SK-N-MC (cell line): ENCODE results near the gene TOR3A.

Source experiments
- DNase-seq: peaks from one replicate; pipeline ENCODE4 v3.0.0-alpha.2; 2011; ENCODE audit warnings: low read depth, low spot score
- H3K27ac ChIP-seq: fragments of 200-600 bp; sonication (generic); 2 replicates; pipeline ENCODE4 v1.5.1; 2016; ENCODE audit warnings: mixed run types
- H3K36me3 ChIP-seq: fragments of 200-600 bp; sonication (generic); 2 replicates; pipeline ENCODE4 v1.6.1; 2017; ENCODE audit warnings: antibody characterized with exemption, low read length, mixed read lengths; ENCODE audit not compliant: insufficient read depth
- H3K4me3 ChIP-seq: fragments of 200-600 bp; sonication (generic); 2 replicates; pipeline ENCODE4 v1.5.1; 2016
- H3K9ac ChIP-seq: fragments of 200-600 bp; sonication (generic); 2 replicates; pipeline ENCODE4 v1.8.0; 2017; ENCODE audit warnings: mixed run types, mixed read lengths; ENCODE audit not compliant: insufficient read length
- H3K9me3 ChIP-seq: fragments of 200-600 bp; sonication (generic); 2 replicates; pipeline ENCODE4 v1.6.1; 2017; ENCODE audit warnings: low read depth, mild to moderate bottlenecking, antibody characterized with exemption, low read length, moderate library complexity, mixed read lengths
- EZH2 ChIP-seq: fragments of 200-600 bp; sonication (generic); IDR thresholded peaks from one replicate; pipeline ENCODE4 v1.6.1; 2017; ENCODE audit warnings: antibody characterized with exemption
- FOXP2 ChIP-seq: optimal IDR thresholded peaks from 2 replicates; pipeline ENCODE3; 2011; ENCODE audit warnings: mild to moderate bottlenecking, moderate library complexity; ENCODE audit not compliant: insufficient read depth; ENCODE audit errors: extremely low read length, control extremely low read depth
- POLR2AphosphoS5 ChIP-seq: IDR thresholded peaks from 2 replicates; pipeline ENCODE4 v1.6.1; 2012; ENCODE audit warnings: mild to moderate bottlenecking, low read depth, low read length, borderline replicate concordance

TOR3A gene

GRCh38 chr1:179043266-179043665 is 38.6 kb upstream of the TOR3A start:
- Histone ChIP-seq H3K4me3 (no peak overlapping the region), H3K9me3 (no peaks in the 10 kb centered on the region), H3K36me3 (no peaks in the 10 kb centered on the region), H3K9ac (no peak overlapping the region), H3K27ac (no peak overlapping the region)
- DNase-seq = no peak
- no peak for TF ChIP-seq POLR2AphosphoS5
- no peak for TF ChIP-seq EZH2
- TF ChIP-seq FOXP2 = no peak

DNA sequence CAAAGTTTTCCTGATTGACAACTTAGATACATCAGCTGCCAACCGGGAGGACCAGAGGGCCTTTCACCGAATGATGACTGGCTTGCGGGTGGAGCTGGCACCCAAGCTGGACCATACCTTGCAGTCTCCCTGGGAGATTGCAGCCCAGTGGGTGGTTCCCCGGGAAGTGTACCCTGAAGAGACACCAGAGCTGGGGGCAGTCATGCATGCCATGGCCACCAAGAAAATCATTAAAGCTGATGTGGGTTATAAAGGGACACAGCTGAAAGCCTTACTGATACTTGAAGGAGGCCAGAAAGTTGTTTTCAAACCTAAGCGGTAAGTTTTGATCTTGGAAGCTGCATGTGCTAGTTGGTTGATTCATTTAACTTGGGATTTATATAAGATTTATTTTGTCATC is 38.0 kb upstream of the TOR3A start:
- no peak overlapping the region for H3K9ac ChIP-seq
- no peak for DNase-seq
- TF ChIP-seq FOXP2 = no peak
- no peaks in the 10 kb centered on the region for H3K36me3 ChIP-seq
- no peak overlapping the region for H3K27ac ChIP-seq
- no peaks in the 10 kb centered on the region for H3K9me3 ChIP-seq
- no peak overlapping the region for H3K4me3 ChIP-seq

- Histone ChIP-seq H3K27ac (no peak overlapping the region), H3K9ac (no peak overlapping the region), H3K9me3 (no peaks in the 10 kb centered on the region), H3K36me3 (no peaks in the 10 kb centered on the region), H3K4me3 (no peak overlapping the region)
- no peak for DNase-seq
- TF ChIP-seq EZH2 (no peak), POLR2AphosphoS5 (no peak), FOXP2 (no peak)
Measured at GRCh38 chr1:179046808-179047635, 34.8 kb upstream of the TOR3A start.

GRCh38 chr1:179047636-179047997 is 34.3 kb upstream of the TOR3A start:
- no peak for TF ChIP-seq FOXP2
- TF ChIP-seq EZH2 = no peak
- no peak for TF ChIP-seq POLR2AphosphoS5
- Histone ChIP-seq H3K9ac (no peak overlapping the region), H3K9me3 (no peaks in the 10 kb centered on the region), H3K4me3 (no peak overlapping the region), H3K27ac (no peak overlapping the region), H3K36me3 (no peaks in the 10 kb centered on the region)
- no peak for DNase-seq

DNA sequence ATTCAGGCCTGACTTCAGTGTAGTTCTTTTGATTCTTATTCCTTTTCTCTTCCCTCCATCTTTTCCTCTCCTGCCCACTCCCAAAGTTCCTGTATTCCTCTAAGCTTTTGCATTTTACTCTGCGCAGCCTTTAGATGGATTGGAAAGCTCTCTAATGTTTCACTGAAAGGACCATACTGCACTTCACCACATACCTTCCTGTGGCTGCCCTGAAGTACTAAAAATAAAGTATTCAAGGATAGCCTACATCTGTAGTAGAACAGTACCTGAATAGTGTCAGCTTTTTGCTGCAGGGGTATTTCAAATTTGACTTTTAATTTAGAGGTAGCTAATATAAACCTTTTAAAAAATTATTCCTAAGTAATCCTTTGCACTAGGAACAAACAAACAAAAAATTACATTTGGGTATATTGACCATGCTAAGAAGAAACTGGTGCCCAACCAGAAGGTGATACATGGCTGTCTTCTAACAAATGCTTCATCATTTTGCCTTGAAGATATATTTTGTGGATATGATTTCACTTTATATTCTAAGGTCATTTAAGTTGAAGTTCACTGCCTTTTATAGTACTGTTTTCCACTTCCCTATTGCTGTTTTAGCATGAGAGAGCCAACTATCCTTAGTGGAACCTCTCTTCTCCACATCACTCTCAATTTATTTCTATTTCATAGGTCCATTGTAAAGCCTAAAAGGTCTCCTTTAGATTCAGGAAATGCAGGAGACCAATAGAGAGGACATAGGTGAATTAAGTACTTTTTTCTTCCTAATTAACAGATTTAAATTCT is 33.3 kb upstream of the TOR3A start:
- no peaks in the 10 kb centered on the region for H3K36me3 ChIP-seq
- no peaks in the 10 kb centered on the region for H3K9me3 ChIP-seq
- DNase-seq = no peak
- no peak overlapping the region for H3K4me3 ChIP-seq
- TF ChIP-seq POLR2AphosphoS5 (no peak), FOXP2 (no peak), EZH2 (no peak)
- H3K27ac ChIP-seq = no peak overlapping the region
- H3K9ac ChIP-seq = no peak overlapping the region

GRCh38 chr1:179052776-179053175 is 29.1 kb upstream of the TOR3A start:
- H3K9me3 ChIP-seq = no peaks in the 10 kb centered on the region
- H3K4me3 ChIP-seq = no peak overlapping the region
- H3K27ac ChIP-seq = no peak overlapping the region
- TF ChIP-seq POLR2AphosphoS5 (no peak), FOXP2 (no peak), EZH2 (no peak)
- no peak overlapping the region for H3K9ac ChIP-seq
- H3K36me3 ChIP-seq = peaks cover 24% of the 10 kb centered on the region
- no peak for DNase-seq

DNA sequence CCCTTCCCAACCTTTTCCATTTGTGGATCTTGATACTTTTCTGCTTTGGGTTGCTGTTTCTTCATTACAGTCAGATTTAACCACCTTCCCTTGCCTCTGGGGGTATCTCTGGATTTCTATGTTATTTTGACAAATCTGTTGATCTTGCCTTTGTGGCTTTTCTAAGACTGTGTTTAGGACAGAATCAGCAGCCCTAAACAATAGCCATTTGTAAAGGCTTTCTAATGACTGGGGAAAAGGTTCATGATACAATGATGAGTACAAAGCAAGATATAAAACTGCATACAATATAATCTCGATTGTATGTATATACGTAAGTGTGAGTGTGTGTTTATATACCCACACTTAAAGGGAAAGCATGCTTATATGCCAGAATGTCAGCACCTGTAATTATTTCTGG is 28.4 kb upstream of the TOR3A start:
- DNase-seq = no peak
- H3K9ac ChIP-seq = no peak overlapping the region
- no peak overlapping the region for H3K4me3 ChIP-seq
- TF ChIP-seq POLR2AphosphoS5 = no peak
- no peak for TF ChIP-seq EZH2
- no peak for TF ChIP-seq FOXP2
- H3K27ac ChIP-seq = no peak overlapping the region
- H3K9me3 ChIP-seq = no peaks in the 10 kb centered on the region
- H3K36me3 ChIP-seq = peaks cover 24% of the 10 kb centered on the region

DNA sequence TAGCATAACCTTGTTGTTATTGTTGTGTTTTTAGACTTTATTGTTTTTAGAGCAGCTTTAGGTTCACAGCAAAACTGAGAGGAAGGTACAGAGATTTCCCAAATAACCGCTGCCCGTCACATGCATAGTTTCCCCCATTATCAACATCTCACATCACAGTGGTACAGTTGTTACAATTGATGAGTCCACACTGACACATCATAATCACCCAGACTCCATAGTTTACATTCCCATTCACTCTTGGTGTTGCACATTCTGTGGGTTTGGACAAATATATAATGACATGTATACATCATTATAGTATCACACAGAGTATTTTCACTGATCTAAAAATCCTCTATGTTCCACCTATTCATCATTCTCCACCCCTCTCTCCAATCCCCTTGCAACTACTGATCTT is 25.9 kb upstream of the TOR3A start:
- Histone ChIP-seq H3K4me3 (no peak overlapping the region), H3K9ac (no peak overlapping the region), H3K27ac (no peak overlapping the region), H3K9me3 (no peaks in the 10 kb centered on the region), H3K36me3 (peaks cover 24% of the 10 kb centered on the region)
- no peak for DNase-seq
- TF ChIP-seq POLR2AphosphoS5 = no peak
- TF ChIP-seq EZH2 = no peak
- no peak for TF ChIP-seq FOXP2
